Duodenal mucosa (tissue), 2 donors: ENCODE results near the gene PDE6A.

Source experiments
- H3K27ac ChIP-seq: one replicate; pipeline ENCODE4 v1.7.0; 2013; ENCODE audit warnings: low read depth, low read length
- H3K27me3 ChIP-seq, 2 donors: one replicate each; pipeline ENCODE4 v1.7.0; 2013; ENCODE audit warnings: low read length in 2 of 2, control low read depth in 1 of 2; ENCODE audit not compliant: insufficient read depth in 2 of 2, control insufficient read depth in 1 of 2
- H3K36me3 ChIP-seq, 2 donors: one replicate each; pipeline ENCODE4 v1.7.0; 2013; ENCODE audit warnings: low read length in 2 of 2, control low read depth in 1 of 2; ENCODE audit not compliant: insufficient read depth in 2 of 2, control insufficient read depth in 1 of 2
- H3K4me1 ChIP-seq, 2 donors: one replicate each; pipeline ENCODE4 v1.7.0; 2013; ENCODE audit warnings: low read length in 2 of 2, control low read depth in 1 of 2; ENCODE audit not compliant: insufficient read depth in 2 of 2, control insufficient read depth in 1 of 2
- H3K4me3 ChIP-seq, 2 donors: one replicate each; pipeline ENCODE4 v1.7.0; 2013; ENCODE audit warnings: low read length in 2 of 2, low read depth in 1 of 2
- H3K9ac ChIP-seq, 2 donors: one replicate each; pipeline ENCODE4 v1.7.0; 2013; ENCODE audit warnings: low read length in 2 of 2, low read depth in 1 of 2
- H3K9me3 ChIP-seq, 2 donors: one replicate each; pipeline ENCODE4 v1.7.0; 2013; ENCODE audit warnings: low read length in 2 of 2, control low read depth in 1 of 2; ENCODE audit not compliant: control insufficient read depth in 1 of 2

Gene PDE6A

GRCh38 chr5:149940077-149940574 lies 4.5 kb downstream of the PDE6A start:
- H3K27ac ChIP-seq = no peak overlapping the region
- H3K4me3 ChIP-seq = no peak overlapping the region
- H3K27me3 ChIP-seq = no peaks in the 10 kb centered on the region
- peaks cover 6 to 13% of the 10 kb centered on the region in 2 donors for H3K4me1 ChIP-seq
- no peaks in the 10 kb centered on the region for H3K9me3 ChIP-seq
- H3K36me3 ChIP-seq = no peaks in the 10 kb centered on the region
- H3K9ac ChIP-seq = no peak overlapping the region

DNA sequence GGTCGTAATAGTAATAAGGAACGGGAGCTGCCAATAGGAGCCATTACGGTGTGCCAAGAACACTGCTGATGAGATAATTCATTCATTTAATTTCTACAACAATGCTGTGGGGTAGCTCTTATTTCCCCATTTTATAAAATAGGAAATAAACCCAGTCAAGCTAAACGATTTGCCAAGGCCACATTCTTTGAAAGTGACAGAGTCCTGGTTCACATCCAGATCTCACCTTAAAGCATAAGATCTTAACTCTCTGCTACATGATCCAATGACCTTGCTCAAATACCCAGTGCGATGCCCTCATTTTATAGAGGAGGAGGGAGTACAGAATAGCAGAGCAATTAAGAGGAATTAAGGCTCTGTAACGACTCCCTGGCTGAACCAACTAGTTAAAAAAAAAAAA lies 5.0 kb downstream of the PDE6A start:
- no peaks in the 10 kb centered on the region for H3K9me3 ChIP-seq
- peaks cover 0 to under 1% of the 10 kb centered on the region in 2 donors for H3K27me3 ChIP-seq
- H3K4me1 ChIP-seq = peaks cover 6 to 11% of the 10 kb centered on the region in 2 donors
- H3K27ac ChIP-seq = no peak overlapping the region
- no peak overlapping the region for H3K9ac ChIP-seq
- no peaks in the 10 kb centered on the region for H3K36me3 ChIP-seq
- no peak overlapping the region for H3K4me3 ChIP-seq

- H3K9ac ChIP-seq = no peak overlapping the region
- no peak overlapping the region for H3K4me3 ChIP-seq
- H3K27me3 ChIP-seq = peaks cover 0 to 2% of the 10 kb centered on the region in 2 donors
- H3K36me3 ChIP-seq = no peaks in the 10 kb centered on the region
- no peak overlapping the region for H3K27ac ChIP-seq
- no peaks in the 10 kb centered on the region for H3K9me3 ChIP-seq
- H3K4me1 ChIP-seq = peaks cover 6 to 11% of the 10 kb centered on the region in 2 donors
These were observed 5.7 kb downstream of the PDE6A start for GRCh38 chr5:149938791-149939358.

- no peaks in the 10 kb centered on the region for H3K36me3 ChIP-seq
- no peak overlapping the region for H3K9ac ChIP-seq
- peaks cover 0 to 2% of the 10 kb centered on the region in 2 donors for H3K27me3 ChIP-seq
- H3K27ac ChIP-seq = no peak overlapping the region
- H3K9me3 ChIP-seq = no peaks in the 10 kb centered on the region
- H3K4me1 ChIP-seq = peaks cover 6 to 11% of the 10 kb centered on the region in 2 donors
- no peak overlapping the region for H3K4me3 ChIP-seq
These were observed 6.3 kb downstream of the PDE6A start for GRCh38 chr5:149938279-149938678.

DNA sequence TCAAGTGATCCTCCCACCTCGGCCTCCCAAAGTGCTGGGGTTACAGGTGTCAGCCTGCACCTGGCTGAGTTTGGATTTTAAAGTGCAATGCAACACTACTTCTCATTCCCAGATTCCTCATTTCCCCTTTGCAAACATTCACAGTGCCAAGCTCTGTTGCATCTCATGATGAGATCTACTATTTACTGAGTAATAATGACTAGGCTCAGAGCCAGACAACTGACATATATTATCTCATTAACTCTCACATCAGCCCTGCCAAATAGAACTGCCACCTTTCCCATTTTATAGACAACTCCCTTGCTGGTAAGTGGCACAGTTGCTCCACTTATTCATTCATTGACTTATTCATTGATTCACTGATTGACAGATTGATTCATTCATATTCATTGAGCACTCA lies 7.0 kb downstream of the PDE6A start:
- Histone ChIP-seq H3K36me3 (no peaks in the 10 kb centered on the region), H3K9me3 (no peaks in the 10 kb centered on the region), H3K4me1 (peaks cover 6 to 11% of the 10 kb centered on the region in 2 donors), H3K4me3 (no peak overlapping the region), H3K27me3 (peaks cover 0 to 2% of the 10 kb centered on the region in 2 donors), H3K9ac (no peak overlapping the region), H3K27ac (no peak overlapping the region)

DNA sequence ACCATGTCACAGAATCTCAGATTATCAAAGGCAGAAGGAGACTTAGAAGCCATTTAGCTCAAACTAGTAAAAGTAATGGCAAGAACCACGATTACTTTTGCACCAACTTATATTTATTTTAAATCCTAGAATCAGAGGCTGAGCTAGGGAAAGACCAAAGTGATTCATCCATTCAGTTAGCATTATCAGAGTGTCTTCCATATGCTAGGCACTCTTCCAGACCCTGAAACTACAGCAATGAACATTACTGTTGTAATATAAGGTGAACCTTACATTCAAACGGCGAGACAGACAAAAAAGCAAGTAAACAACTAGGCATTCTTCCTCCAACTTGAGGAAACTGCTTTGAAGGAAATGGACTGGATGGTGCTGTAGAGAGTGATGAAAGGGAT lies 7.9 kb downstream of the PDE6A start:
- Histone ChIP-seq H3K4me3 (no peak overlapping the region), H3K9ac (no peak overlapping the region), H3K9me3 (no peaks in the 10 kb centered on the region), H3K36me3 (no peaks in the 10 kb centered on the region), H3K4me1 (peaks cover 6 to 11% of the 10 kb centered on the region in 2 donors), H3K27me3 (peaks cover 0 to 2% of the 10 kb centered on the region in 2 donors), H3K27ac (no peak overlapping the region)

DNA sequence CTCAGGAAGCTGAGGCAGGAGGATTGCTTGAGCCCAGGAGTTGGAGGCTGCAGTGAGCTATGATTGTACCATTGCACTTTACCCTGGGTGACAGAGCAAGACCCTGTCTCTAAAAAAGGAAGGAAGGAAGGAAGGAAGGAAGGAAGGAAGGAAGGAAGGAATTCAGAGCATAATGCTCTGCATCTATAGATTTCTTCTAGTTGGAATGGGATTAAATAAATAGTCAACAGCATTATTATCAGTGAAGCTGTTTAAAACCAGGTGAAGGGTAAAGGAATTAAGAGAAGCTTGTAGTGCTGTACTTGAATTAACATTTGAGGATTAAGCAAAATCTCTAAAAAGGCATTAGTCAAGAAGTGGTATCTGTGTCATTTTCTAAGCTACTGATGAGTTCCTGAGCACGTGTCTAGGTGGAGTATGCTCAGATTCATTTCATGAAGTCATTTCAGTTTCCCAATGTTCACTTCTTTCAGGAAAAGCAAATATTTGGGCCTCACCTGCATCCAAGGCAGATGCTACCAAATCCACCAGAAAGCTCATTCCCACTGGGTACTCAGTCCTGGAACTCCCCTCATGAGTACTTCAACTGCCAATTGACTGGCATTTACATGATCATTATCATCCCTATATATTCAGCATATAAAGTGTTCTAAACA lies 8.4 kb downstream of the PDE6A start:
- peaks cover 6 to 11% of the 10 kb centered on the region in 2 donors for H3K4me1 ChIP-seq
- peaks cover 0 to 2% of the 10 kb centered on the region in 2 donors for H3K27me3 ChIP-seq
- H3K36me3 ChIP-seq = no peaks in the 10 kb centered on the region
- no peaks in the 10 kb centered on the region for H3K9me3 ChIP-seq
- H3K27ac ChIP-seq = no peak overlapping the region
- no peak overlapping the region for H3K9ac ChIP-seq
- no peak overlapping the region for H3K4me3 ChIP-seq

- H3K36me3 ChIP-seq = no peaks in the 10 kb centered on the region
- H3K27me3 ChIP-seq = peaks cover 0 to 2% of the 10 kb centered on the region in 2 donors
- H3K4me1 ChIP-seq = peaks cover 6 to 14% of the 10 kb centered on the region in 2 donors
- no peaks in the 10 kb centered on the region for H3K9me3 ChIP-seq
- no peak overlapping the region for H3K4me3 ChIP-seq
- H3K27ac ChIP-seq = no peak overlapping the region
- no peak overlapping the region for H3K9ac ChIP-seq
These were observed 9.1 kb downstream of the PDE6A start for GRCh38 chr5:149935431-149935901.

- H3K4me3 ChIP-seq = no peak overlapping the region
- H3K9ac ChIP-seq = no peak overlapping the region
These were observed 11.9 kb downstream of the PDE6A start for GRCh38 chr5:149932445-149933350.

More at GRCh38 chr5:149932445-149933350, 11.9 kb downstream of the PDE6A start:
- H3K9me3 ChIP-seq = no peaks in the 10 kb centered on the region
- H3K27me3 ChIP-seq = peaks cover 0 to 2% of the 10 kb centered on the region in 2 donors
- peaks cover 3 to 11% of the 10 kb centered on the region in 2 donors for H3K4me1 ChIP-seq
- H3K36me3 ChIP-seq = no peaks in the 10 kb centered on the region
- no peak overlapping the region for H3K27ac ChIP-seq
